H1 (cell line): ENCODE measurements around the gene SCARB1. TPM values are rescaled to one million over a fixed set of nuclear protein-coding genes. Genes with fewer than 3 reads are reported as not detected.

Experiments
- CTCF ChIA-PET: fragments of 300-600 bp; sonication (Branson Sonifier 250); formaldehyde crosslinking; loops from one replicate; lab custom pipeline; 2021; ENCODE audit not compliant: partially characterized antibody; lab: Charles Lee
- POLR2A ChIA-PET: fragments of 300-600 bp; sonication (Branson Sonifier 250); formaldehyde crosslinking; loops from one replicate; lab custom pipeline; 2021; ENCODE audit warnings: inconsistent platforms; ENCODE audit not compliant: partially characterized antibody; lab: Charles Lee
- DNase-seq, 2 experiments: peaks; one replicate each; pipeline versions ENCODE4 v3.0.0 to v3.0.0-alpha.2; 2010 to 2022; ENCODE audit warnings: low spot score in 2 of 2, low read depth in 1 of 2, mixed read lengths in 1 of 2
- FAIRE-seq: peaks from 2 replicates; lab custom pipeline; 2011; peaks lifted over from hg19 to GRCh38; lab: Jason Lieb, UNC
- H2AFZ ChIP-seq: 2 replicates; pipeline ENCODE4 v1.8.1; 2012; ENCODE audit warnings: low read length, inconsistent platforms
- H2AK5ac ChIP-seq: 2 replicates; pipeline ENCODE4 v1.6.1; 2013; ENCODE audit warnings: low read depth, low read length
- H2BK120ac ChIP-seq: replicated peaks from 2 replicates; pipeline ENCODE3; 2013; ENCODE audit warnings: low read depth, low read length, inconsistent platforms
- H2BK12ac ChIP-seq: 2 replicates; pipeline ENCODE4 v1.6.1; 2013; ENCODE audit warnings: low read depth, low read length
- H2BK15ac ChIP-seq: 2 replicates; pipeline ENCODE4 v1.6.1; 2013; ENCODE audit warnings: low read length
- H2BK20ac ChIP-seq: 2 replicates; pipeline ENCODE4 v1.6.1; 2013; ENCODE audit warnings: low read length
- H2BK5ac ChIP-seq: 2 replicates; pipeline ENCODE4 v1.6.1; 2013; ENCODE audit warnings: low read depth, low read length
- H3K14ac ChIP-seq: 2 replicates; pipeline ENCODE4 v1.6.1; 2013; ENCODE audit warnings: inconsistent platforms; ENCODE audit not compliant: insufficient read length
- H3K18ac ChIP-seq: 2 replicates; pipeline ENCODE4 v1.6.1; 2013; ENCODE audit warnings: low read length; ENCODE audit errors: extremely low read depth
- H3K23ac ChIP-seq: 2 replicates; pipeline ENCODE4 v1.6.1; 2013; ENCODE audit warnings: inconsistent platforms; ENCODE audit not compliant: insufficient read length
- H3K23me2 ChIP-seq: 2 replicates; pipeline ENCODE4 v1.6.1; 2013; ENCODE audit warnings: low read depth, low read length
- H3K27ac ChIP-seq: 2 replicates; pipeline ENCODE4 v1.6.1; 2011; ENCODE audit warnings: low read depth, low read length, inconsistent platforms
- H3K27me3 ChIP-seq, 4 experiments: replicated peaks in 1 of 4; 1 replicate in 1 of 4; 2 replicates in 3 of 4; pipeline versions ENCODE4 v1.6.1 to v1.8.1; 2011 to 2013; ENCODE audit warnings: low read length in 3 of 4, mild to moderate bottlenecking in 3 of 4, inconsistent platforms in 2 of 4, mixed read lengths in 2 of 4, moderate library complexity in 1 of 4; ENCODE audit not compliant: control insufficient read depth in 3 of 4, insufficient read depth in 3 of 4; ENCODE audit errors: extremely low read depth in 1 of 4
- H3K36me3 ChIP-seq, 4 experiments: 2 replicates each; pipeline versions ENCODE4 v1.6.1 to v1.8.1; 2011 to 2013; ENCODE audit warnings: mild to moderate bottlenecking in 4 of 4, low read length in 3 of 4, moderate library complexity in 2 of 4, control low read depth in 1 of 4, inconsistent platforms in 1 of 4; ENCODE audit not compliant: insufficient read depth in 4 of 4, control insufficient read depth in 2 of 4
- H3K4ac ChIP-seq: replicated peaks from 2 replicates; pipeline ENCODE3; 2013; ENCODE audit warnings: low read length, low read depth, mixed read lengths, inconsistent platforms; ENCODE audit not compliant: insufficient read length
- H3K4me1 ChIP-seq, 4 experiments: replicated peaks in 1 of 4; 1 replicate in 1 of 4; 2 replicates in 3 of 4; pipeline versions ENCODE4 v1.6.1 to v1.8.1; 2011 to 2013; ENCODE audit warnings: low read length in 3 of 4, inconsistent platforms in 2 of 4, mixed read lengths in 1 of 4; ENCODE audit not compliant: insufficient read depth in 4 of 4, control insufficient read depth in 3 of 4
- H3K4me2 ChIP-seq, 2 experiments: 2 replicates each; pipeline versions ENCODE4 v1.6.1 to v1.8.1; 2011 to 2013; ENCODE audit warnings: low read depth in 2 of 2, low read length in 2 of 2, control low read depth in 1 of 2, inconsistent platforms in 1 of 2, mild to moderate bottlenecking in 1 of 2; ENCODE audit not compliant: insufficient read depth in 1 of 2
- H3K4me3 ChIP-seq, 4 experiments: fragments of 200-600, 300-600 bp in 1 of 4; sonication (generic), shearing (Covaris generic), sonication (Bioruptor Twin) in 1 of 4; 2 replicates each; pipeline versions ENCODE4 v1.5.1 to v1.8.1; 2011 to 2016; ENCODE audit warnings: low read length in 4 of 4, low read depth in 3 of 4, control low read depth in 2 of 4, inconsistent platforms in 2 of 4, mild to moderate bottlenecking in 2 of 4, mixed read lengths in 1 of 4, moderate library complexity in 1 of 4; ENCODE audit not compliant: insufficient read depth in 2 of 4; ENCODE audit errors: extremely low read depth in 1 of 4
- H3K56ac ChIP-seq: replicated peaks from 2 replicates; pipeline ENCODE3; 2013; ENCODE audit warnings: low read depth, mild to moderate bottlenecking, mixed read lengths, low read length, inconsistent platforms; ENCODE audit not compliant: insufficient read length
- H3K79me1 ChIP-seq: 2 replicates; pipeline ENCODE4 v1.6.1; 2013; ENCODE audit warnings: low read depth, low read length, control low read depth
- H3K79me2 ChIP-seq, 2 experiments: 2 replicates each; pipeline versions ENCODE4 v1.6.1 to v1.8.1; 2012 to 2013; ENCODE audit warnings: low read length in 2 of 2, mild to moderate bottlenecking in 2 of 2, inconsistent platforms in 1 of 2; ENCODE audit not compliant: insufficient read depth in 2 of 2, control insufficient read depth in 1 of 2
- H3K9ac ChIP-seq, 4 experiments: replicated peaks in 1 of 4; 1 replicate in 1 of 4; 2 replicates in 3 of 4; pipeline versions ENCODE4 v1.6.1 to v1.8.1; 2011 to 2013; ENCODE audit warnings: low read depth in 3 of 4, low read length in 3 of 4, control low read depth in 2 of 4, mild to moderate bottlenecking in 2 of 4, moderate library complexity in 2 of 4, inconsistent platforms in 1 of 4; ENCODE audit errors: extremely low read depth in 1 of 4
- H3K9me3 ChIP-seq, 2 experiments: 2 replicates each; pipeline versions ENCODE4 v1.6.1 to v1.8.1; 2012 to 2013; ENCODE audit warnings: mild to moderate bottlenecking in 2 of 2, moderate library complexity in 2 of 2, control low read depth in 1 of 2, inconsistent platforms in 1 of 2, low read depth in 1 of 2, low read length in 1 of 2, mixed read lengths in 1 of 2; ENCODE audit not compliant: insufficient read depth in 2 of 2
- H4K20me1 ChIP-seq, 2 experiments: replicated peaks in 1 of 2; 2 replicates each; pipeline versions ENCODE3 to v1.8.1; 2011 to 2013; ENCODE audit warnings: inconsistent platforms in 2 of 2, low read length in 2 of 2, mild to moderate bottlenecking in 1 of 2; ENCODE audit not compliant: insufficient read depth in 2 of 2, control insufficient read depth in 1 of 2
- H4K5ac ChIP-seq: 2 replicates; pipeline ENCODE4 v1.6.1; 2013; ENCODE audit warnings: low read length, low read depth, mixed read lengths, inconsistent platforms; ENCODE audit not compliant: insufficient read length
- H4K8ac ChIP-seq: 2 replicates; pipeline ENCODE4 v1.8.0; 2013; ENCODE audit warnings: mild to moderate bottlenecking, moderate library complexity, low read length, inconsistent platforms; ENCODE audit not compliant: insufficient read depth; ENCODE audit errors: extremely low read depth
- H4K91ac ChIP-seq: replicated peaks from 2 replicates; pipeline ENCODE3; 2013; ENCODE audit warnings: low read length, mixed read lengths, inconsistent platforms; ENCODE audit not compliant: insufficient read length
- KDM1A ChIP-seq: fragments of 200-600, 300-600 bp; sonication (generic); IDR thresholded peaks from 2 replicates; pipeline ENCODE4 v1.7.1; 2016; ENCODE audit warnings: mild to moderate bottlenecking, low read length, borderline replicate concordance
- SIRT6 ChIP-seq: IDR thresholded peaks from one replicate; pipeline ENCODE4 v1.7.1; 2012; ENCODE audit warnings: low read length, inconsistent platforms
- WGBS, 2 experiments: shearing (Covaris generic) in 1 of 2; methylation state at CpG; one replicate each; pipeline versions ENCODE4 v1.1.6 to v1.1.7; 2013 to 2015; ENCODE audit warnings: low lambda C conversion rate in 2 of 2, mixed read lengths in 2 of 2, inconsistent platforms in 1 of 2, low coverage in 1 of 2, missing lambda C conversion rate in 1 of 2; ENCODE audit not compliant: insufficient replicate concordance in 2 of 2, insufficient coverage in 1 of 2, insufficient read length in 1 of 2; ENCODE audit errors: extremely low coverage in 1 of 2, missing lambda C conversion rate in 1 of 2; 5-methylcytosine and 5-hydroxymethylcytosine counted together
- polyA plus RNA-seq, 7 experiments: library from polyadenylated mRNA; depleted of rRNA in 3 of 7; stranded (reverse) in 5 of 7; unstranded in 2 of 7; fragments of >200 nt in 5 of 7; fragments of 200-250 nt in 2 of 7; gene quantifications; 1 replicate in 5 of 7; 2 replicates in 1 of 7; 4 replicates in 1 of 7; pipeline versions ENCODE4 v1.2.1 to v1.2.3, GENCODE V29; 2011 to 2013; ENCODE audit warnings: missing spikeins in 2 of 7, mixed read lengths in 2 of 7
- total RNA-seq: library from RNA; stranded (reverse); fragmentation: NEBNext Ultra II Directional; extraction: Animal tissue kit (Norgen Biotek cat#: 25700); gene quantifications from 2 replicates; pipeline ENCODE4 v1.2.1, GENCODE V29; 2021
- TF ChIP-seq, protein P1 (sequence below): IDR thresholded peaks from 2 replicates; pipeline ENCODE4 v1.6.1; 2011; ENCODE audit warnings: low read length, improper control_type of control experiment

Gene SCARB1
- total and polyA plus RNA-seq, 2 of the 8 experiments (the other 6 are each of a cell fraction or from before 2014, with no cell fraction given) = 45.3 to 57.1 TPM

DNA sequence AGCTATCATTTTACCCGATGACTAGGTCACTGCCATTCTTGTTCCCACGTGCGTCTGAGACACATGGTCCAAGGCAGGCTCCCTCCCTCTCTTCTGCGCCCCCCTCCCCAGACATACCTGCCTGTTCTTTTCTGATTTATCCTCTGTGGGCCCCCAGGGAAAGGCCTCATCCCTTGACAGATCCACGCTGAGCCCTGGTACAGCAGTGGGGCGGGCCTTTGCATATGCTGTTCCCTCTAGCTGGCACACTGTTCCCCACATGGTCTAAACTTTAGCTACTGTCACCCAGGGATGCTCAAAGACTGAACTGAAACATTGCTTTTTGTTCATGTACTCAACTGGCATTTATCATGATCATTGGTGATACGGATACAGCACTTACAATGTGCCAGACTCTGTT lies 122.5 kb downstream of the SCARB1 start:
- Histone ChIP-seq H3K9me3 (no peaks in the 10 kb centered on the region; a peak in 1 of 4 replicates), H4K91ac (no peak overlapping the region), H4K5ac (no peak overlapping the region), H3K4ac (no peak overlapping the region), H3K56ac (no peak overlapping the region), H2BK120ac (no peak overlapping the region), H2AFZ (no peak overlapping the region), H4K8ac (no peak overlapping the region), H3K4me3 (no peak overlapping the region), H3K18ac (no peak overlapping the region), H3K14ac (no peak overlapping the region), H3K27me3 (no peaks in the 10 kb centered on the region), H3K4me1 (peaks cover 0 to 11% (median 8%) of the 10 kb centered on the region in 4 experiments; a peak in 6 of 7 replicates), H2BK5ac (no peak overlapping the region), H2BK12ac (0 out of 2 replicates have a peak overlapping the region, but pooled peaks have one; percentile 5), H3K9ac (no peak overlapping the region), H3K23me2 (no peaks in the 10 kb centered on the region; the same call in 1 of the 2 replicates), H3K23ac (no peak overlapping the region), H2AK5ac (no peak overlapping the region), H3K36me3 (no peaks in the 10 kb centered on the region), H3K79me2 (no peaks in the 10 kb centered on the region), H2BK15ac (0 out of 2 replicates have a peak overlapping the region, but pooled peaks have one; percentile 20), H4K20me1 (no peaks in the 10 kb centered on the region), H3K79me1 (no peaks in the 10 kb centered on the region), H2BK20ac (no peak overlapping the region), H3K27ac (no peak overlapping the region), H3K4me2 (no peak overlapping the region)
- POLR2A ChIA-PET = interaction anchor here (0.6 to 1.3 kb wide), 2 partner anchors 10 to 173 kb away, joined by 3 to 4 read pairs; partner anchors contain the start of gene UBC
- TF ChIP-seq SIRT6 (no peak), KDM1A (peak; percentile 51; the same call in 1 of the 2 replicates)
- TF ChIP-seq, protein P1, sequence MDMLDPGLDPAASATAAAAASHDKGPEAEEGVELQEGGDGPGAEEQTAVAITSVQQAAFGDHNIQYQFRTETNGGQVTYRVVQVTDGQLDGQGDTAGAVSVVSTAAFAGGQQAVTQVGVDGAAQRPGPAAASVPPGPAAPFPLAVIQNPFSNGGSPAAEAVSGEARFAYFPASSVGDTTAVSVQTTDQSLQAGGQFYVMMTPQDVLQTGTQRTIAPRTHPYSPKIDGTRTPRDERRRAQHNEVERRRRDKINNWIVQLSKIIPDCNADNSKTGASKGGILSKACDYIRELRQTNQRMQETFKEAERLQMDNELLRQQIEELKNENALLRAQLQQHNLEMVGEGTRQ = no peak
- WGBS, 2 experiments = 95% methylated on average over 7 of the region's 7 CpGs; no CpG with 5 or more reads in 1 of the 2 experiments
- CTCF ChIA-PET = interaction anchor here (0.7 to 13.8 kb wide), 8 partner anchors 10 to 179 kb away, joined by 3 to 159 read pairs (median 4); no protein-coding TSS in a partner anchor
- DNase-seq (no peak), FAIRE-seq (no peak)
